ENCODE measurements around the gene ARHGAP15.

ARHGAP15 gene

GRCh38 chr2:143146366-143146765 is 17.1 kb downstream of the ARHGAP15 start:
- DNase-seq = no peak

GRCh38 chr2:143146815-143147530 is 17.8 kb downstream of the ARHGAP15 start:
- no peak for DNase-seq

GRCh38 chr2:143148011-143148410 is 18.8 kb downstream of the ARHGAP15 start:
- no peak for DNase-seq

DNA sequence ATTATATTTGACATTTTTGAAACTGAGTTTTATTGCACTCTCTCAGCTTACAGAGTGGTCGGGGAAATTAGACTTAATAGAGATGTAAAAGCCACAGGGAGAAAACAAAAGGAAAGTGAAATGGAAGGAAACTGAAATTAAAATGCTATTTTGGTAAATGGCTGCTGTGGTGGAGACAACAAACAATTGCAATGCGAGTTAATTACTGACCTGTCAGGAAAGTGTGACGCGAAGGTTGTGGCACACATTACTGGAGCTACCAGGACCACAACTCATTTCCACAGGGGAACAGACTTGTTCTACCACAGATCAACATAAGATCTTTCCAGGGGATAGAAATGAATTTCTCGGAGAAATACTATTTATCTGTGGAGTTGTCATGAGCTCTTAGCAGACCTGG is 19.5 kb downstream of the ARHGAP15 start:
- no peak for DNase-seq

DNA sequence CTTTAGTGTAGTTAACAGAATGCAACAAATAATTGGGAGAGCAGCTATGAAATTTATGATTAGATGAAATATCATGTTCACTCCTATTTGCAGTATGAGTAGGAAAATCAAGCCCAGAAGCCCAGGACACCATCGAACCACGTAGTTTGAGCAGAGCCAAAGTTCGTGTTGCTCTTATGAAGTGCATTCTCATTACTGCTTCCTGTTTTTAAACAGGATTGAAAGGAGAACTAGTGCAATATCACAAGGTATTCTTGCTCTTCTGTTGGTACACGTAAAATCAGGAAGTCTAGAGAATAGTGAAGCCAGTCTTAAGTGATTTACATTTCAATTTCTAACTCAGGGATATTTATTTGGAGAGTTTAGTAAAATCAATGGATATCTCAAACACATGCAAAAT is 21.1 kb downstream of the ARHGAP15 start:
- no peak for DNase-seq

DNA sequence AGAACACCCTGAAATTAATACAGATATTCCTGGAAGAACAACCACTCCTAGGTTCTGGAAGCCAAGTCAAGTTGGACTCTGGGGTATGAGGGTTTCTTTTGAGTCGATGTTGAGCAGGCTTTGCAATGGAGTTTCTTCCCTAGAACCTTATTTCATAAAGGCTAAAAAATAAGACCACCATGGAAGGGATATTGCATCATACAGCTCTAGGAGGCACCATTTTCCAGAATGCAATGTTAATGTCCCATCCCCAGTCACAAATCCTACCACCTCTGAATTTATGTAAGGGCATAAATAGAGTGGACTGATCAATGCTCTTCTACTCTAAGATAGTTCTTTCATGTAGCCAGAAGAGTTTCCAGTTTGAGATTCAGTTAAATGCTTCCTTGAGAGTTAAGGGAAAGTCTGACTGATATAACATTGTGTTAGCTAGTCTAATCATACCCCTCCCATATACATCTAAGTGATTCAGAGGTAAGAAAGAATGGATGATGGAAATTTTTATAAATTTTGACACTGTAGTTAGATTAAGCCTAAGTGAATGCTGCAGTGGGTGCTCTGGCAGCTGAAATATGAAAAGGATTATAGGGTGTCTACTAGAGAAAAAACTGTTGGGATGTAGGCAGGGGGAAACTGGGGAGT is 22.0 kb downstream of the ARHGAP15 start:
- DNase-seq = no peak

- no peak for DNase-seq
Measured at GRCh38 chr2:143152219-143152618, 23.0 kb downstream of the ARHGAP15 start.

GRCh38 chr2:143152637-143153036 is 23.4 kb downstream of the ARHGAP15 start:
- no peak for DNase-seq

DNA sequence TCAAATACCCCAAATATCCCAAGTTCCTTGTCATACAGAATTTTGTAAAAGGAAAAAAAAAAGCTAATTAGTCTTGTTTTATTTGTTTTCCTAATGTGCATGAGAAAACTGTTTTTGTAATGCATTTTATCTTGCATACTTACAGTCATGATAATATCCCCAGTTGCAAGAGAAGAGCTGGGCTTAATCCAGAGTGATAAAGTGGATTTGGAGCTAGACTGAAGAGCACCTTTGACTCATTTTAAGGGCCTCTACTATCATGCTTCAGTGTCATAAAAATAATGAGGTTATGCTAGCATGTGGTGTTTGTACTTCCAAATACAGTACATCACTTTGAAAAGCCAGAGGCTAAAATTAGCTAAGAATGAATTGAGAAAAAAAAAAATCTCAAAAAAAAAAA is 26.4 kb downstream of the ARHGAP15 start:
- no peak for DNase-seq

DNA sequence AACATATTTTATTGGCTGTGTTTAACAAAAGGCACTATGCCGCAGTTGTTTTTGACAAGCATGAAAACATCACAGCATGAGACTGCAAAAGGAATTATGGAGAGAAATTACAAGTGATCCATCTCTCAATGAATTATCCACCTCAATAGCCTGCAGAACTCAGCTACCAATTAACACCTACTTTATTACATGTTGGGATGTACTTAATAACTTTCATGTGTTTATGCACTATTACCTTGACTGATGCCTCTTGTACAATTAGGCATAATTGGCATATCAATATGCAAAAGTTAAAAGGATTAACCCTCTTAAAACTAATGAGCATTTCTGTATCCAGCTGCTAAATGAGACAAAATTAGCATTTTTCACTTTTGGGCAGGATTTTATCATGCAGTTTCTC is 27.8 kb downstream of the ARHGAP15 start:
- no peak for DNase-seq

DNA sequence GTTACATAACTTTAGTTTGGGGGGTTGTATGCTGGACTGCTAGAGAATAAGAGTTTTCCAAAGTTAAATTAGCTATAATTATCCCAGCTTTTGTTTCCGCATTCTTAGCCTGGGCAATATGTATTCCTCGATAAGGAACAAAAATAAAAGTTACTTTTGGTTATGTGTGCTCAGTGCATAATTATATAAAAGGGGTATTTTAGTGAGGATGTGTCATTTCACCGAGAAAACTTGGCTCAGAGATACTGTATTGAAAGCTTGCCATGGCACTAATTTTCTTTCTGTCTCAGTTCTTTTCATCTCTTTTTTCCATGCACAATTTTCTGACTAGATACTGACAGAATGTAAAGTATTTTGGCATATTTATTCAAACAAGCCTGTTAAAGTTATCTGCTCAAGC is 28.2 kb downstream of the ARHGAP15 start:
- DNase-seq = no peak

DNA sequence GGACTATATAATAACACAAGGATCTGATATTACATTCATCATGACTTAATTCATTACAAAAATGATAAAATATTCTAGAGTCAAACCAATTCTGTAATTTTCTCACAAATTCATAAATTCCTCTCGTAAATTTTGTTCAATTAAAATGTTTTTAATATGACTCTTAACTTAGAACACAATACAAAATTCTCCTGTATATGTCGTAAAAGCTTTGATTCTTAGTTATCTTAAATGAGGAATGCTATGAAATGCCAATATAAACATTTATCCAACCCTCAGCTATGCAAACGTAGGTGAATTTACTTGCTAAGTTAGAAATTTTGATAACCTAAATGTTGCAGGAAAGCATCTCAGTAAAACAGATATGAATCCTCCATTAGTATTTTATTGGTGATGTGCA is 28.9 kb downstream of the ARHGAP15 start:
- DNase-seq = no peak

- no peak for DNase-seq
Measured at GRCh38 chr2:143158551-143159485, 29.6 kb downstream of the ARHGAP15 start.

DNA sequence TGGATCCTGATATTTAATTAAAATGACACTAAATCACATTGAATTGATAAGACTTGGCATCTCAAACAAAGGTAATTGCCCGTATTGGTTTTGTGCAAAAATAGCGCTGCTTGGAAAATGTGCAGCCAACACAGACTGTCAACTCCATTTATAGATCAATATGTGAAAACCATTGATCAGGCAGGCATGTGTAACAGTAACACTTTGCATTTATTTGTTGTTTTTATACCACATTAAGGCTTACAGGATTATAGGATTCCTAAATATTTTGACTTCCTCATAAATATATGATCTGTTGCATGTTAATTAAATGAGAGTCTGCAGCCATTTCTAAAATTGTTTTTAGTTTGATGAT is 30.2 kb downstream of the ARHGAP15 start:
- DNase-seq = no peak

DNA sequence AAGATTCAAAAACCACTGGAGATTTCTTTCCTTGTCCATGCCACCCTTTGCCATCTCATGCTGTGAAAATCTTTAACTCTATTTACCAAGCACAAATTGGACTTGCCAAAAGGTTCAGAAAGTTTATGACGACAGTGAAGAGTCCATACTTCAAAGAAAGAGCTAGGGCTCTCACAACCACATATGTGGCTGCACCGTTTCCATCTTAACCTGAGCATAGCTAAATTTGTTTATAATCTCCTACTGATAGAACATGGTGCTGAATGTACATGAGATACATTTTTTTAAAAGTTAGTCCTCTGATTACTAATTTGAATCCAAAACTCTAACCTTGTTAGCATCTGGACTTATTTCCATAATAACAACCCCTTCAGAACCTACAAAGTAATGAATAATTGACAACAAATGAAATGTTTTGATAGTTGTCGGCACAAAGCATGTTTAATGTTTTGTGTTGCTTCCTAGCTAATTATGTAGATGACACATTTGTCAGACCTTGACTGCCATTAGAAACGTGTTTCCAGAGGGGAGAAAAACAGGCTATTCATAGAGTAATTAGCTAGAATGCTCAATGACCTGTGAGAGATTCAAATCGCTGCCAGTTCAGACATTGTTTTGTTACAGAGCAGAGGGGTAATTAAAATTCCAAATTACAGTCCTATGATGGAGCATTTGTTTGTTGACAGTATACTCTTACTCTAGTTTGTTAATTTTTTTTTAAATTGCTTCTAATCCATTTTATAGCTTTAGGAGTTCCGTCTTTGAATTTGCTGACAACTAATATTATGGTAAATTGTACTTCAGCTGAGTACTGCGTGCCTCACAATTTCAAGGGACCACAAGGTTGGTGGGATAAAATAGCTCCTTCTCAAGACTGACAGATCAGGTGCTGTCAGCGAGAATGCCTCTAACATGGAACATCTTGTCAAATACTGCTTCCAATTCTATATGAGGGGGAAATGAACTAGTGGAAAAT is 31.8 kb downstream of the ARHGAP15 start:
- DNase-seq = no peak

- DNase-seq = no peak
Measured at GRCh38 chr2:143162123-143162837, 33.1 kb downstream of the ARHGAP15 start.

GRCh38 chr2:143162997-143163396 is 33.8 kb downstream of the ARHGAP15 start:
- DNase-seq = no peak

DNA sequence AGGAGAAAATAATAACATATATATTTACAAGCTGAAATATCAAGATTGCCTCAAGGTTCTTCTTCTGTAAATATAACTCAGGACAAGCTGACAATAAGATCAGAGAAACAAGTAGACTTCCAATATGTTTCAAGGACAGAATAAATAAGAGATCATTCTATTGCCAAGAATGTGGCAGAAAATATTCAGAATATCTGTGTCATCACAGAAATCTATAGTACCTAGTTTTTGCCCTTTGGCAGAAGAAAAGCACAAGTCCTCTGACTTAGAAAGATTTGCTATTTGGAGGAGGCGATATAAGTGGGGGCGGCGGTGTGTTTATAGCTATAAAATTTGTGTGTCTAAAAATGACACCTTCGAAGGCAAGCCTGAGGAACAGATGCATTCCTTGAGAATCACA is 34.3 kb downstream of the ARHGAP15 start:
- no peak for DNase-seq

DNA sequence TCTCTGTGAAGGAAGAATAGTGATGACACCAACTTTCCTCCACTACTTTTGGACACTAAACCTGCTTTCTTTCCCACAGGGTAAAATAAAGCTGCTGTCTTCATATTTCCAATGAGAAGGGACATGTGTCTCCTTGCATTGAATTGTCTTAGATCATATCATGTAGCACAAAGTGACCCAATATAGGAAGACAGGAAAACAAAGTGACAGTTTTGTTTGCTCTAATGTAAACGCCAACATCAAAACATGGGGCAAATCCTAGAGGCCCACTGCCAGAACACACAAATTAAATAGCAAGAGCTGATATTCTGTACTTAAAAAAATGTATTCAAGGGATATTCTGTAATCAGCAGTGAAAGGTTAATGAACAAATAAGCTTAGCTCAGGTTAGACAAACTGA is 36.1 kb downstream of the ARHGAP15 start:
- DNase-seq = no peak

DNA sequence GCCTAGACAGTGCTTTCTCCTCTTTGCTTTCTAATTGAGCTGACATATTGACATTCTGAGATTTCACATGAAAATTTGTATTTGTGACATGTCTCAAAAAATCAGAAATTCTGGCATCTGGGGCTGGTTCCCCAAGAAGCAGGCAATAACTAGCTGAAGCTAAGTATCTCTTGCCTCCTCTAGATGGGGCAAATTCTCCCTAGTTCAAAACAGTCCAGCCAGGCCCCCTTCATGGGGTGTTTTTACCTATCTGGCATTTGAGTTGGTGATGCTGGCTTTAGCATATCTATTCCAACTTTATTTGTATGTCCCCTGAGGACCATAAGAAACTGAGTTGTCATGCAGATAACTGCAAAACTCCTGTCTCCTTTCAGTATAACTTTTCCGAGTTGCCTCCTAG is 39.9 kb downstream of the ARHGAP15 start:
- DNase-seq = no peak

- DNase-seq = no peak
Measured at GRCh38 chr2:143171817-143172216, 42.6 kb downstream of the ARHGAP15 start.

GRCh38 chr2:143175438-143175837 is 46.2 kb downstream of the ARHGAP15 start:
- no peak for DNase-seq
